Neural progenitor cell (in vitro differentiated cells): Measurements from ENCODE around the gene SLX4IP. TPM values are rescaled to one million over a fixed set of nuclear protein-coding genes. Genes with fewer than 3 reads are reported as not detected.

ENCODE experiments used
- DNase-seq: peaks from one replicate; pipeline ENCODE4 v3.0.0-alpha.2; 2016; ENCODE audit warnings: low spot score
- H2AFZ ChIP-seq: fragments of 200-600 bp; sonication (generic); replicated peaks from 2 replicates; pipeline ENCODE4 v1.6.1; 2016; ENCODE audit warnings: antibody characterized with exemption
- H3F3A ChIP-seq: fragments of 200-600 bp; sonication (generic); 2 replicates; pipeline ENCODE4 v1.6.1; 2016; ENCODE audit warnings: antibody characterized with exemption, low read depth
- H3K27ac ChIP-seq: fragments of 200-600 bp; sonication (generic); 2 replicates; pipeline ENCODE4 v1.5.1; 2016; ENCODE audit warnings: mild to moderate bottlenecking
- H3K27me3 ChIP-seq: fragments of 200-600 bp; sonication (generic); 2 replicates; pipeline ENCODE4 v1.6.1; 2016; ENCODE audit warnings: mild to moderate bottlenecking, moderate library complexity
- H3K36me3 ChIP-seq: fragments of 200-600 bp; sonication (generic); 2 replicates; pipeline ENCODE4 v1.5.1; 2016
- H3K4me1 ChIP-seq: fragments of 200-600 bp; sonication (generic); 2 replicates; pipeline ENCODE4 v1.6.1; 2016; ENCODE audit warnings: mixed run types
- H3K4me2 ChIP-seq: fragments of 200-600 bp; sonication (generic); 2 replicates; pipeline ENCODE4 v1.6.1; 2016
- H3K4me3 ChIP-seq: fragments of 200-600 bp; sonication (generic); 2 replicates; pipeline ENCODE4 v1.5.1; 2016
- H3K79me2 ChIP-seq: fragments of 200-600 bp; sonication (generic); 2 replicates; pipeline ENCODE4 v1.6.1; 2016; ENCODE audit warnings: low read depth
- H3K9ac ChIP-seq: fragments of 200-600 bp; sonication (generic); 2 replicates; pipeline ENCODE4 v1.6.1; 2016
- H3K9me3 ChIP-seq: fragments of 200-600 bp; sonication (generic); 2 replicates; pipeline ENCODE4 v1.5.1; 2016; ENCODE audit warnings: low read depth
- H4K20me1 ChIP-seq: fragments of 200-600 bp; sonication (generic); 2 replicates; pipeline ENCODE4 v1.6.1; 2016; ENCODE audit warnings: low read depth
- H3K27ac Mint-ChIP-seq: 3 replicates; pipeline ENCODE4 v1.8.0; 2021; ENCODE audit warnings: mixed read lengths
- H3K27me3 Mint-ChIP-seq: 2 replicates; pipeline ENCODE4 v1.8.0; 2022; ENCODE audit warnings: low read depth, mild to moderate bottlenecking, inconsistent platforms, moderate library complexity, mixed read lengths; ENCODE audit not compliant: insufficient read depth
- H3K36me3 Mint-ChIP-seq: 3 replicates; pipeline ENCODE4 v1.8.0; 2021; ENCODE audit warnings: mixed read lengths
- H3K4me1 Mint-ChIP-seq: 3 replicates; pipeline ENCODE4 v1.8.0; 2021; ENCODE audit warnings: mixed read lengths
- H3K4me3 Mint-ChIP-seq: 3 replicates; pipeline ENCODE4 v1.8.0; 2021; ENCODE audit warnings: mild to moderate bottlenecking, moderate library complexity, mixed read lengths
- H3K9me3 Mint-ChIP-seq: 3 replicates; pipeline ENCODE4 v1.8.0; 2020; ENCODE audit warnings: mixed read lengths
- CTCF ChIP-seq: fragments of 200-600 bp; sonication (generic); IDR thresholded peaks from 2 replicates; pipeline ENCODE4 v1.5.1; 2017; ENCODE audit warnings: antibody characterized with exemption, mild to moderate bottlenecking
- EZH2 ChIP-seq: fragments of 200-600 bp; sonication (generic); IDR thresholded peaks from 2 replicates; pipeline ENCODE4 v1.6.1; 2017; ENCODE audit warnings: antibody characterized with exemption, mild to moderate bottlenecking, moderate library complexity
- EZH2phosphoT487 ChIP-seq: fragments of 200-600 bp; sonication (generic); IDR thresholded peaks from 2 replicates; pipeline ENCODE4 v1.6.1; 2017; ENCODE audit warnings: antibody characterized with exemption
- total RNA-seq: library from RNA; depleted of rRNA; stranded (reverse); fragments of >200 nt; gene quantifications from 2 replicates; pipeline ENCODE4 v1.2.3, GENCODE V29; 2015; ENCODE audit warnings: low replicate concordance

The SLX4IP gene
- total RNA-seq, 1 donor from 2014 or later: 9.5 TPM

GRCh38 chr20:10470276-10470675 lies 35.2 kb downstream of the SLX4IP start:
- Histone ChIP-seq H3K4me2 (no peak overlapping the region), H3K9ac (no peak overlapping the region), H3K9me3 (no peaks in the 10 kb centered on the region), H3K27me3 (no peaks in the 10 kb centered on the region), H3K36me3 (no peaks in the 10 kb centered on the region), H3K27ac (no peak overlapping the region), H2AFZ (no peak overlapping the region), H3K4me3 (no peak overlapping the region), H4K20me1 (no peaks in the 10 kb centered on the region), H3K4me1 (peaks cover 75% of the 10 kb centered on the region), H3K79me2 (peaks cover 15% of the 10 kb centered on the region), H3F3A (peaks cover 68% of the 10 kb centered on the region)
- H3K27ac Mint-ChIP-seq: peak overlapping the region; percentile 20
- no peak overlapping the region for H3K4me3 Mint-ChIP-seq
- H3K27me3 Mint-ChIP-seq: peaks cover 2% of the 10 kb centered on the region
- TF ChIP-seq CTCF (no peak), EZH2phosphoT487 (no peak), EZH2 (no peak)
- no peak for DNase-seq
- H3K9me3 Mint-ChIP-seq: no peaks in the 10 kb centered on the region
- peaks cover 62% of the 10 kb centered on the region for H3K4me1 Mint-ChIP-seq
- peaks cover 4% of the 10 kb centered on the region for H3K36me3 Mint-ChIP-seq

GRCh38 chr20:10472871-10473270 lies 37.8 kb downstream of the SLX4IP start:
- DNase-seq: no peak
- H3K9me3 ChIP-seq: no peaks in the 10 kb centered on the region

GRCh38 chr20:10474606-10475184 lies 39.6 kb downstream of the SLX4IP start:
- no peak for DNase-seq
- peaks cover 31% of the 10 kb centered on the region for H3K4me1 Mint-ChIP-seq
- H3F3A ChIP-seq: peaks cover 35% of the 10 kb centered on the region
- H3K27ac Mint-ChIP-seq: peak overlapping the region; percentile 13
- H3K36me3 ChIP-seq: no peaks in the 10 kb centered on the region
- H3K27me3 Mint-ChIP-seq: peaks cover 2% of the 10 kb centered on the region
- H3K9ac ChIP-seq: no peak overlapping the region
- peaks cover 43% of the 10 kb centered on the region for H3K4me1 ChIP-seq
- no peaks in the 10 kb centered on the region for H3K27me3 ChIP-seq
- no peak overlapping the region for H3K4me3 Mint-ChIP-seq
- H3K4me2 ChIP-seq: no peak overlapping the region
- TF ChIP-seq EZH2phosphoT487: no peak
- no peak for TF ChIP-seq EZH2
- no peak for TF ChIP-seq CTCF
- no peaks in the 10 kb centered on the region for H4K20me1 ChIP-seq
- no peaks in the 10 kb centered on the region for H3K9me3 ChIP-seq
- no peak overlapping the region for H3K4me3 ChIP-seq
- H3K27ac ChIP-seq: no peak overlapping the region
- no peak overlapping the region for H2AFZ ChIP-seq
- H3K36me3 Mint-ChIP-seq: peaks cover 4% of the 10 kb centered on the region
- no peaks in the 10 kb centered on the region for H3K9me3 Mint-ChIP-seq
- peaks cover 11% of the 10 kb centered on the region for H3K79me2 ChIP-seq

More at GRCh38 chr20:10472871-10473270, 37.8 kb downstream of the SLX4IP start:
- peaks cover 15% of the 10 kb centered on the region for H3K79me2 ChIP-seq
- H3K27me3 Mint-ChIP-seq: peaks cover 2% of the 10 kb centered on the region
- no peak for TF ChIP-seq CTCF
- TF ChIP-seq EZH2: no peak
- no peak for TF ChIP-seq EZH2phosphoT487
- H3K4me3 ChIP-seq: no peak overlapping the region
- H3K9me3 Mint-ChIP-seq: no peaks in the 10 kb centered on the region
- no peaks in the 10 kb centered on the region for H4K20me1 ChIP-seq
- H3K27ac Mint-ChIP-seq: peak overlapping the region; percentile 60
- peak overlapping the region; percentile 71 for H3K27ac ChIP-seq
- no peaks in the 10 kb centered on the region for H3K27me3 ChIP-seq
- H3K36me3 ChIP-seq: no peaks in the 10 kb centered on the region
- peaks cover 39% of the 10 kb centered on the region for H3K4me1 Mint-ChIP-seq
- peaks cover 52% of the 10 kb centered on the region for H3K4me1 ChIP-seq
- H3F3A ChIP-seq: peaks cover 42% of the 10 kb centered on the region
- no peak overlapping the region for H3K4me2 ChIP-seq
- H3K4me3 Mint-ChIP-seq: no peak overlapping the region
- H3K9ac ChIP-seq: no peak overlapping the region
- no peak overlapping the region for H2AFZ ChIP-seq
- peaks cover 4% of the 10 kb centered on the region for H3K36me3 Mint-ChIP-seq
